Stomach smooth muscle (tissue), 2 donors: ENCODE measurements around the gene PIP5KL1.

Experiments used
- H3K27ac ChIP-seq: one replicate; pipeline ENCODE4 v1.7.0; 2013; ENCODE audit warnings: mild to moderate bottlenecking, low read length, inconsistent platforms
- H3K27me3 ChIP-seq, 2 donors: one replicate each; pipeline ENCODE4 v1.7.0; 2013; ENCODE audit warnings: low read length in 2 of 2; ENCODE audit not compliant: insufficient read depth in 2 of 2, control insufficient read depth in 1 of 2
- H3K36me3 ChIP-seq, 2 donors: one replicate each; pipeline ENCODE4 v1.7.0; 2013; ENCODE audit warnings: low read length in 2 of 2; ENCODE audit not compliant: control insufficient read depth in 2 of 2, insufficient read depth in 2 of 2
- H3K4me1 ChIP-seq: one replicate; pipeline ENCODE4 v1.7.0; 2013; ENCODE audit warnings: low read length; ENCODE audit not compliant: control insufficient read depth, insufficient read depth
- H3K4me3 ChIP-seq, 2 donors: one replicate each; pipeline ENCODE4 v1.7.0; 2013; ENCODE audit warnings: low read length in 2 of 2
- H3K9ac ChIP-seq, 2 donors: one replicate each; pipeline ENCODE4 v1.7.0; 2013; ENCODE audit warnings: low read length in 2 of 2, mild to moderate bottlenecking in 1 of 2
- H3K9me3 ChIP-seq, 2 donors: one replicate each; pipeline ENCODE4 v1.7.0; 2013; ENCODE audit warnings: low read length in 2 of 2; ENCODE audit not compliant: control insufficient read depth in 2 of 2
- donor health status: healthy.
- donor health status: Pancreatic carcinoma.

The PIP5KL1 gene

GRCh38 chr9:127974769-127975261, 44.2 kb upstream of the PIP5KL1 start:
- Histone ChIP-seq H3K9ac (peak overlapping the region; percentile 21 to 24), H3K9me3 (no peaks in the 10 kb centered on the region), H3K27ac (peak overlapping the region; percentile 67), H3K4me3 (peak overlapping the region in 1 of 2 donors; percentile 54), H3K27me3 (no peaks in the 10 kb centered on the region), H3K36me3 (no peaks in the 10 kb centered on the region), H3K4me1 (peaks cover 99% of the 10 kb centered on the region)

GRCh38 chr9:127974001-127974768, 43.6 kb upstream of the PIP5KL1 start:
- H3K27ac ChIP-seq, result peak overlapping the region; percentile 67
- H3K9me3 ChIP-seq, result no peaks in the 10 kb centered on the region
- no peaks in the 10 kb centered on the region for H3K27me3 ChIP-seq
- H3K4me1 ChIP-seq, result peaks cover 99% of the 10 kb centered on the region
- peak overlapping the region in 1 of 2 donors; percentile 54 for H3K4me3 ChIP-seq
- H3K9ac ChIP-seq, result peak overlapping the region; percentile 24 to 51
- no peaks in the 10 kb centered on the region for H3K36me3 ChIP-seq

GRCh38 chr9:127973169-127974000, 42.8 kb upstream of the PIP5KL1 start:
- Histone ChIP-seq H3K27ac (peak overlapping the region; percentile 67), H3K9me3 (no peaks in the 10 kb centered on the region), H3K36me3 (no peaks in the 10 kb centered on the region), H3K4me3 (peak overlapping the region; percentile 48 to 55), H3K4me1 (peaks cover 100% of the 10 kb centered on the region), H3K27me3 (no peaks in the 10 kb centered on the region), H3K9ac (peak overlapping the region; percentile 24 to 58)

GRCh38 chr9:127972236-127972871, 41.8 kb upstream of the PIP5KL1 start:
- Histone ChIP-seq H3K9ac (peak overlapping the region; percentile 24 to 47), H3K27ac (peak overlapping the region; percentile 67), H3K9me3 (no peaks in the 10 kb centered on the region), H3K36me3 (no peaks in the 10 kb centered on the region), H3K4me3 (peak overlapping the region; percentile 48 to 55), H3K27me3 (no peaks in the 10 kb centered on the region), H3K4me1 (peaks cover 99% of the 10 kb centered on the region)

DNA sequence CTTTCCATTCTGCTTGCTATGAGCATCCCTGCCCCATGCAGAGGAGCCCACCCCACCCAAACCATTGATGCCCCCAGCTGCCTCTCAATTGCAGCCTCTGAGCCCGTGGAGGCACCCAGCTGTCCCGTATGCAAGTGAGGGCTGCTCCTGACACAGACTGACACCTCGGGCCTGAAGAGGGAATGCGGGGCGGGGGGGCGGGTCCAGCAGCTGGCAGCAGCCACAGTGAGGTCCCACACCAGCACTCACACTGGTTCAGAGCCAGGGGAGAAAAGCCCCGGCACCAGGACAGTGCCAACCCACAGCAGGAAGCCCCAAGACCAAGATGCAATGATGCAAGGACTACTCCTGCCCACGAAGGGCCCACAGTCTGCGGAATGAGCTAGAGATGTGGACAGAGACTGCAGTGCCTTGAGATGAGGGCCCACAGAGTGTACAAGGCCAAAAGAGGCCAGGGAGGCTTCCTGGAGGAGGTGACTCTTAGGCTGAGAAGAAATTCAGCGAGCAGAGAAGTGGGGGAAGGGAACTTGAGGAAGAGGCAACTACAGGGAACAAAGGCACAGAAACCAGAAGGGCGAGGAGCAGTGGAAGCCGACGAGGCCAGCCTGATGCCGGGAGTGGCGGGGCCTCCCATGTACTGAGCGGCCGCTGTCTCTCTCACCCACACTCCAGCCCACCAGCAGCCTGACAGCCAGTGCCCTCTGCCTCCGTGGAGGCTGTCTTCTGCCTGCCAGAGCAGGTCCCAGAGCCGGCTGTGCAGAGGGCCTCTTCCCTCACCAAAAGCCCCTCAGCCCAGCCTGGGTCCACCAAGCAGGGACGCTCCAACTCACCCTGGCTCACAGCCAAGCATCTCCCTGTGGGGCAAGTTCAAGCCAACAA, 41.0 kb upstream of the PIP5KL1 start:
- Histone ChIP-seq H3K27ac (peak overlapping the region; percentile 96), H3K4me3 (peak overlapping the region in 1 of 2 donors; percentile 55), H3K27me3 (no peaks in the 10 kb centered on the region), H3K4me1 (peaks cover 99% of the 10 kb centered on the region), H3K36me3 (no peaks in the 10 kb centered on the region), H3K9ac (peak overlapping the region in 1 of 2 donors; percentile 47), H3K9me3 (no peaks in the 10 kb centered on the region)

DNA sequence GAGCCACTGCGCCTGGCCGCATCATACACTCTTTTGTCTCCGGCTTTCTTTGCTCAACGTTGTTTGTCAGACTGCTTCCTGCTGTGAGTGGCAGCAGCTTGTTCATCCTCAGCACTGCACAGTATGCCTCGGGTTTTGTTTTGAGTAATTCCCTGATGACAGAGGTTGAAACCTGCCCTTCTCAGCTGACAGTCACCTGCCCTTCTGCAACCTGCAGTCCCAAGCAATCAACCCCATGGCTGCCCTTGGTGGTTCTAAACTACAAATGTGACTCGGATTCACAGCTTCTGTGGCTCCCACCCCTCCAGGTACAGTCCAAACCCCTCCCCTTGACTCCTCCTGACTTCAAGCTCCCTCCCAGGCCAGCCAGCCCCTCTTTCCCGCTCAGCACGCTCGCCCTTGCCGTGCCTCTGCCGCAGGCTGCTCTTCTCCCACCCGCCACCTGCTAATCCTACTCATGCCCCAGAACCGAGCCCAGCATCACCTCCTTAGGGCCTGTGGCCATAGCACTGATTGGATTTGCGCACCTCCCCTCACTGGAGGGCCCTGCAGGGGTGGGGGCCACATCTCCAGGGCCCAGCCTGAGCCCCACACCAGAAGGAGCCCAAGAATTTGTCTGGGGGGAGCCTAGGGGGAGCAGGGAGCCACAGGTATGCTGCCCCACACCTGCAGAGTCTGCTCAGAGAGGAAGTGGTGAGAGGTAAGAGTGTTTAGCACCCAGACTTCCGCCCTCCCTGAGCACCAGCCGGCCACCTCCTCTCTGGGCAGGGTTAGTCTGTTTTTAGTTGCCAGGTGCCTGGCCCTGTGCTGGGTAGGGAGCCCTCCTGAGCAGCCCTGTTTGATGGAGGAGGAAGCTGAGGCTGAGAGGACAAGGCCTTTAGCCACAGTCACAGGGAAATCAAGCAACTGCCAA, 40.1 kb upstream of the PIP5KL1 start:
- Histone ChIP-seq H3K4me3 (peak overlapping the region in 1 of 2 donors; percentile 8), H3K4me1 (peaks cover 99% of the 10 kb centered on the region), H3K27ac (peak overlapping the region; percentile 96), H3K27me3 (no peaks in the 10 kb centered on the region), H3K9ac (peak overlapping the region in 1 of 2 donors; percentile 42), H3K9me3 (no peaks in the 10 kb centered on the region), H3K36me3 (no peaks in the 10 kb centered on the region)

- H3K9me3 ChIP-seq, result no peaks in the 10 kb centered on the region
- H3K27ac ChIP-seq, result peak overlapping the region; percentile 96
- H3K4me1 ChIP-seq, result peaks cover 97% of the 10 kb centered on the region
- H3K9ac ChIP-seq, result peak overlapping the region; percentile 55 to 57
- H3K36me3 ChIP-seq, result no peaks in the 10 kb centered on the region
- no peaks in the 10 kb centered on the region for H3K27me3 ChIP-seq
- H3K4me3 ChIP-seq, result peak overlapping the region; percentile 18 to 58
Observed at GRCh38 chr9:127968700-127969383, 38.3 kb upstream of the PIP5KL1 start.

DNA sequence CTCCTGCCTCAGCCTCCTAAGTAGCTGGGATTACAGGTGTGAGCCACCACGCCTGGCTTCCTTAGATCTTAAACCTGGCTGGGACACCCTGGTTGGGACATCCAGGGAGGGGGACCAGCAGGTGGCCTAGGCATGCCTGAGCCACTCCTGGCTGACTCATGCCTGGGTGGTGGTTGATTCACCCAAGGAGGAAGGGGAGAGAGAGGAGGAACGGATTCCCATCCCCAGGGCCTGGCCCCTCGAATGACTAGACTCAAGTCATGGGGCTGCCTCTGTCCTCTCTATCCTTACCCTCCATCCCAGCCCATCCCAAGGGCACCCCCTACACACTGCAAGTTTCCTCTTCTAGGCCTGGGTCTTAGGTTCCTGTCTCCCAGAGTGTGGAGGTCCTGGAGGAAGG, 37.5 kb upstream of the PIP5KL1 start:
- peak overlapping the region; percentile 96 for H3K27ac ChIP-seq
- H3K36me3 ChIP-seq, result no peaks in the 10 kb centered on the region
- no peaks in the 10 kb centered on the region for H3K9me3 ChIP-seq
- peak overlapping the region in 1 of 2 donors; percentile 5 for H3K9ac ChIP-seq
- peaks cover 97% of the 10 kb centered on the region for H3K4me1 ChIP-seq
- H3K4me3 ChIP-seq, result peak overlapping the region in 1 of 2 donors; percentile 58
- H3K27me3 ChIP-seq, result no peaks in the 10 kb centered on the region
